H1 (cell line): ENCODE data around the gene KLF2. TPM values are rescaled to one million over a fixed set of nuclear protein-coding genes. Genes with fewer than 3 reads are reported as not detected.

Experiments used
- RAD21 ChIP-seq, 2 experiments: IDR thresholded peaks in 1 of 2; conservative IDR thresholded peaks in 1 of 2; 2 replicates each; pipeline ENCODE4 v1.6.1; 2011; ENCODE audit warnings: low read depth in 2 of 2, low read length in 2 of 2, improper control_type of control experiment in 1 of 2, inconsistent platforms in 1 of 2, mild to moderate bottlenecking in 1 of 2, moderate library complexity in 1 of 2
- polyA plus RNA-seq, 7 experiments: library from polyadenylated mRNA; depleted of rRNA in 3 of 7; stranded (reverse) in 5 of 7; unstranded in 2 of 7; fragments of >200 nt in 5 of 7; fragments of 200-250 nt in 2 of 7; gene quantifications; 1 replicate in 5 of 7; 2 replicates in 1 of 7; 4 replicates in 1 of 7; pipeline versions ENCODE4 v1.2.1 to v1.2.3, GENCODE V29; 2011 to 2013; ENCODE audit warnings: missing spikeins in 2 of 7, mixed read lengths in 2 of 7
- total RNA-seq: library from RNA; stranded (reverse); fragmentation: NEBNext Ultra II Directional; extraction: Animal tissue kit (Norgen Biotek cat#: 25700); gene quantifications from 2 replicates; pipeline ENCODE4 v1.2.1, GENCODE V29; 2021

The KLF2 gene
- total and polyA plus RNA-seq, 2 of the 8 experiments (the other 6 are each of a cell fraction or from before 2014, with no cell fraction given), result 0.19 to 0.33 TPM

- no peak for TF ChIP-seq RAD21 (IDR thresholded peaks at IDR 0.05 in 1 of 2, conservative IDR thresholded peaks at IDR 0.05 in 1 of 2; ENCODE audit: low read depth in 2 of 2, low read length in 2 of 2)
Observed at GRCh38 chr19:16290692-16291091, 33.9 kb upstream of the KLF2 start (continued).
